NB4 (cell line): ENCODE measurements around the gene SULF2.

ENCODE experiments used
- CTCF ChIP-seq: IDR thresholded peaks from one replicate; pipeline ENCODE4 v1.5.1; 2012; ENCODE audit warnings: low read depth, low read length
- MAX ChIP-seq: IDR thresholded peaks from 2 replicates; pipeline ENCODE4 v1.6.1; 2011; ENCODE audit warnings: low read depth, low read length
- POLR2A ChIP-seq: IDR thresholded peaks from 2 replicates; pipeline ENCODE4 v1.6.1; 2011; ENCODE audit warnings: mild to moderate bottlenecking; ENCODE audit not compliant: insufficient read length; ENCODE audit errors: extremely low read depth

GRCh38 chr20:47682916-47683315 lies 102.4 kb downstream of the SULF2 start:
- no peak for TF ChIP-seq CTCF
- no peak for TF ChIP-seq POLR2A
- no peak for TF ChIP-seq MAX
